ENCODE measurements around the gene LCN10. TPM values are rescaled to one million over a fixed set of nuclear protein-coding genes. Genes with fewer than 3 reads are reported as not detected.

LCN10 gene
- total RNA-seq, 4 donors from 2014 or later: 0.68 to 8.6 (median 3.8) TPM

GRCh38 chr9:136729926-136730325 is 12.8 kb downstream of the LCN10 start:
- TF ChIP-seq, protein P1, sequence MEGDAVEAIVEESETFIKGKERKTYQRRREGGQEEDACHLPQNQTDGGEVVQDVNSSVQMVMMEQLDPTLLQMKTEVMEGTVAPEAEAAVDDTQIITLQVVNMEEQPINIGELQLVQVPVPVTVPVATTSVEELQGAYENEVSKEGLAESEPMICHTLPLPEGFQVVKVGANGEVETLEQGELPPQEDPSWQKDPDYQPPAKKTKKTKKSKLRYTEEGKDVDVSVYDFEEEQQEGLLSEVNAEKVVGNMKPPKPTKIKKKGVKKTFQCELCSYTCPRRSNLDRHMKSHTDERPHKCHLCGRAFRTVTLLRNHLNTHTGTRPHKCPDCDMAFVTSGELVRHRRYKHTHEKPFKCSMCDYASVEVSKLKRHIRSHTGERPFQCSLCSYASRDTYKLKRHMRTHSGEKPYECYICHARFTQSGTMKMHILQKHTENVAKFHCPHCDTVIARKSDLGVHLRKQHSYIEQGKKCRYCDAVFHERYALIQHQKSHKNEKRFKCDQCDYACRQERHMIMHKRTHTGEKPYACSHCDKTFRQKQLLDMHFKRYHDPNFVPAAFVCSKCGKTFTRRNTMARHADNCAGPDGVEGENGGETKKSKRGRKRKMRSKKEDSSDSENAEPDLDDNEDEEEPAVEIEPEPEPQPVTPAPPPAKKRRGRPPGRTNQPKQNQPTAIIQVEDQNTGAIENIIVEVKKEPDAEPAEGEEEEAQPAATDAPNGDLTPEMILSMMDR (IDR thresholded peaks at IDR 0.05; ENCODE audit: low read depth): no peak

DNA sequence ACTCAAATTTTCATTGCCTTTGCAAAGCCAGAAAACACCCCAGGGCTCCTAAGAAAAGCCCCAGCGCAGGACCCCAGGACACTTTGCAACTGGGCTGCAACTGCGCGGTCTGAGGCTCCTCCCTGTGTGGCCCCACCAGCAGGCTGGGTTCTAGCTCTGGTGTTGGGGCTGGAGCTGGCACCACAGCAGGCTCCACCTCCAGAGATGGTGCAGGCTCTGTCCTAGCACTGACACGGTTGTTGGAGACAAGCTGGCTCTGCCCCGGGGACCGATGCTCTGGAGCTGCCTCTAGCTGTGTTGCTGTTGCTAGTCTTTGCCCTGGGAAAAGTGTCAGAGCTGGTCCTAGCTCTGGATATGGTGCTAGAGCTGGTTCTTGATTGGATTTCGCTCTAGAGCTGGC is 13.6 kb downstream of the LCN10 start:
- TF ChIP-seq, protein P1 (IDR thresholded peaks at IDR 0.05; ENCODE audit: low read depth): no peak

GRCh38 chr9:136728548-136729123 is 14.1 kb downstream of the LCN10 start:
- TF ChIP-seq, protein P1 (IDR thresholded peaks at IDR 0.05; ENCODE audit: low read depth): no peak

DNA sequence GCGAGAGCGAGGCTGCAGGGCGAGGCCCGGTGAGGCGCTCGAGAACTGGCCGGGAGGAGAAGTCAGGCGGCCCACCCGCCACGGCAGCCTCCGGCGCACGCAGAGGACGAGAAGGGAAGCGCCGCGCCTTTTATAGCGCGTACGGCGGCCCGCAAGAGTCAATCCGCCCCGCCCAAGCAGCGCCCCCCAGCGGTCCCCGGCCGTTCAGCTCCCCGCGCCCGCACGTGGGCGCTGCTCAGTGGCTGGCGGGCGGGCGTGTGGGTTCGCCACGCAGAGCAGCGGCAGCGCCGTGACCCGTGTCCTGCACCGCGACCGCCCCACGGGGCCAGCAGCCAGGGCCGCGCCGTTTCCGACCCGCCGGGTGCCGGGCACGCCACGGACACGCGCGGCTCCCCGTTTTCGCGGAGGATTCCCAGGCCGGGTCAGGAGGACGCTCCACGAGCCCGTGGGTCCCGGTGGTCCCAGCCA is 14.6 kb downstream of the LCN10 start:
- TF ChIP-seq, protein P1 (IDR thresholded peaks at IDR 0.05; ENCODE audit: low read depth): no peak

GRCh38 chr9:136726631-136727191 is 16.0 kb downstream of the LCN10 start:
- TF ChIP-seq, protein P1 (IDR thresholded peaks at IDR 0.05; ENCODE audit: low read depth): no peak

DNA sequence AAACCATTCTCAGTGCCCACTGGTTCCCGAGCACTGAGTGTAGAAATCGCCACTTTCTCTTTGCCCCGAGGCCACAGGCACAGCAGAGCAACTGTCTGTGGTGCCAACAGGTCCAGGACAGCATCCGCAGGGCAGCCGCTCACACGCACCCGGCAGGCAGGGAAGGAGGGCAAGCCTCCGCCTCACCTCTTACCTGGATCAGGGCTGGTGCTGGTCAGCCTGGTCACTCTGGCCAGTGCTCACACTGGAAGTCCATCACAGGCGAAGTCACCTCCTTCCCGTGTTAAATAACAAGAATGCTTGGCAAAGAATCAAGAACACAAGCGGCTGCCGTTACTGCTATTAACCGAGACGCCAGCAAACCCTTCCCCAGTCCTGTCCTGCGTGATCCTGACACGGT is 16.6 kb downstream of the LCN10 start:
- TF ChIP-seq, protein P1 (IDR thresholded peaks at IDR 0.05; ENCODE audit: low read depth): no peak

DNA sequence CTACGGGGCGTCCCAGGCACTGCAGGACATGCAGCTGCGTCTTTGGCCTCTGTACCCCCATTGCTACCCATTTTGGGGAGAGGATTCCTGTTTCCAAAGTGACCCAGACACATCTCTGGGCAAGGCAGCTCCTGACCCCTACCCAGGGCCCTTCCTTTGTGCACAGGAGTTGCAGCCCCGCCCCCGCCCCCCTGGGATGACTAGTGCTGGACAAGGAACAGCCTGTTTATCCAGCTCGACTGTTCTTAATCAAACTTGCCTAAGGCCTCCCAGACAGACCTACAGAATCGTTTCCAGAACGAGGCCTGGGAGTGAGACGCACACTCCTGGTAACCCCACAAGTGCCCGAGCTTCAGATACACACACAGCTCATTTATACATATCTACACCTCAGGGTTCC is 17.1 kb downstream of the LCN10 start:
- TF ChIP-seq, protein P1 (IDR thresholded peaks at IDR 0.05; ENCODE audit: low read depth): no peak

Data from subcutaneous adipose tissue (tissue), 4 donors.